ENCODE results near the gene TMEM120A.

TMEM120A gene

GRCh38 chr7:75957021-75957736, 37.2 kb downstream of the TMEM120A start:
- DNase-seq (ENCODE audit: low read depth) = no peak

GRCh38 chr7:75955331-75955955, 39.0 kb downstream of the TMEM120A start:
- no peak for DNase-seq (ENCODE audit: low read depth)

GRCh38 chr7:75953931-75954330, 40.5 kb downstream of the TMEM120A start:
- no peak for DNase-seq (ENCODE audit: low read depth)

- no peak for DNase-seq (ENCODE audit: low read depth)
These were observed 41.0 kb downstream of the TMEM120A start for GRCh38 chr7:75953431-75953830.

- DNase-seq (ENCODE audit: low read depth) = no peak
These were observed 42.9 kb downstream of the TMEM120A start for GRCh38 chr7:75951506-75951905.

- DNase-seq (ENCODE audit: low read depth) = no peak
These were observed 44.2 kb downstream of the TMEM120A start for GRCh38 chr7:75950111-75950681.

GRCh38 chr7:75948179-75948578, 46.2 kb downstream of the TMEM120A start:
- no peak for DNase-seq (ENCODE audit: low read depth)

GRCh38 chr7:75946207-75946855, 48.1 kb downstream of the TMEM120A start:
- no peak for DNase-seq (ENCODE audit: low read depth)

- DNase-seq (ENCODE audit: low read depth) = no peak
These were observed 48.9 kb downstream of the TMEM120A start for GRCh38 chr7:75945297-75946168.

- DNase-seq (ENCODE audit: low read depth) = no peak
These were observed 49.9 kb downstream of the TMEM120A start for GRCh38 chr7:75944507-75944906.

- DNase-seq (ENCODE audit: low read depth) = no peak
These were observed 50.5 kb downstream of the TMEM120A start for GRCh38 chr7:75943864-75944263.

- DNase-seq (ENCODE audit: low read depth) = no peak
These were observed 55.5 kb downstream of the TMEM120A start for GRCh38 chr7:75938921-75939320.

- DNase-seq (ENCODE audit: low read depth) = no peak
These were observed 56.2 kb downstream of the TMEM120A start for GRCh38 chr7:75937958-75938786.

Data from activated T-cell treated with anti-CD3 and anti-CD28 coated beads for 24 hours (primary cell).